ENCODE measurements around the gene KLHL26.
"Not testable (repeated sequence)": the region's sequence is repeated elsewhere in the genome, so short reads cannot be mapped to it uniquely, and the experiment has no call there.

KLHL26 gene

GRCh38 chr19:18667531-18668251, 30.9 kb downstream of the KLHL26 start:
- no peak for DNase-seq

DNA sequence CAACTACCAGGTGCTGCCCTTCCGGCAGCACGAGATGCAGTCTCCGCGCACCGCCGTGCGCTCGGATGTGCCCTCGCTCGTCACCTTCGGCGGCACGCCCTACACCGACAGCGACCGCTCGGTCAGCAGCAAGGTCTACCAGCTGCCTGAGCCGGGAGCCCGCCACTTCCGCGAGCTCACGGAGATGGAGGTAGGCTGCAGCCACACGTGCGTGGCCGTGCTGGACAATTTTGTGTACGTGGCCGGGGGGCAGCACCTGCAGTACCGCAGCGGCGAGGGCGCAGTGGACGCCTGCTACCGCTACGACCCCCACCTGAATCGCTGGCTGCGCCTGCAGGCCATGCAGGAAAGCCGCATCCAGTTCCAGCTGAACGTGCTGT, 31.4 kb downstream of the KLHL26 start:
- DNase-seq = no peak

DNA sequence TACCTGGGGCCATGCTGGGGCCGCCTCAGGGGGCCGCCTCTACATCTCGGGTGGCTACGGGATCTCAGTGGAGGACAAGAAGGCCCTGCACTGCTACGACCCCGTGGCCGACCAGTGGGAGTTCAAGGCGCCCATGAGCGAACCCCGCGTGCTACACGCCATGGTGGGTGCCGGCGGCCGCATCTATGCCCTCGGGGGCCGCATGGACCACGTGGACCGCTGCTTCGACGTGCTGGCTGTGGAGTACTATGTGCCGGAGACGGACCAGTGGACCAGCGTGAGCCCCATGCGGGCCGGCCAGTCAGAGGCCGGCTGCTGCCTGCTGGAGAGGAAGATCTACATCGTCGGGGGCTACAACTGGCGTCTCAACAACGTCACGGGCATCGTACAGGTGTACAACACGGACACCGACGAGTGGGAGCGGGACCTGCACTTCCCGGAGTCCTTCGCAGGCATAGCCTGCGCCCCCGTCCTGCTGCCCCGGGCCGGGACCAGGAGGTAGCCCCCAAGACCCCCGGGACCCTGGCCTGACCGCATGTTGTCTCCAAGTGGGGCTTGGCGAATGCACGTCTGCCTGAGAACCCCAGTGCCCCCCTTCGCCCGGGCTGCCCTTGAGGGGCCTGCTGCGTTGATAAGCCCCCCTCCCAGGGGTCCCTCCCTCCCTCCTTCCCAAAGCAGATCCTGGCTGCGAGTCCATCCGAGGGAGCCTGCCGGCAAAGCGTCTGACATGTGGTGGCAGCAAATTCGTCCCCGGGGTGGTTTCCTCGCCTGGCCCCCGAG, 32.1 kb downstream of the KLHL26 start:
- no peak for DNase-seq

GRCh38 chr19:18669524-18669817, 32.6 kb downstream of the KLHL26 start:
- DNase-seq = no peak

DNA sequence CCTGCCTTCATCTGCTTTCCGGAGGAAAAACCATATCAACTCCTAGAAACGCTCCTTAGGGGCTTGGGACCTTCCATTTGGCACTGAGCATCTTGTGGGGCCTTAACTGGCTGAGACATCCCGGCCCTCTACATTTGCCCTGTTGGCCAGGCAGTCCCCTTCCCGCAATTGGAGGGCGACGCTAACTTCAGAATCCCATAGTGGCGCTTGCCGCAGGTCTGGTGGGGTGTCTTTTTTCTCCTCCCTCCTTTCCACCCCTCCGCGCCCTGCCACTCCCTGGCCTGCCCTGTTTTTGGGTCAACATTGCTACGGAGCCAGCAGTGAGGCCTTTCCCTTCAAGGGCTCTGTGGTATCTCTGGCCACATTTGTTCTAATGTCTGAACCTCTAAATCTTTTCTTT, 33.1 kb downstream of the KLHL26 start:
- DNase-seq = no peak

DNA sequence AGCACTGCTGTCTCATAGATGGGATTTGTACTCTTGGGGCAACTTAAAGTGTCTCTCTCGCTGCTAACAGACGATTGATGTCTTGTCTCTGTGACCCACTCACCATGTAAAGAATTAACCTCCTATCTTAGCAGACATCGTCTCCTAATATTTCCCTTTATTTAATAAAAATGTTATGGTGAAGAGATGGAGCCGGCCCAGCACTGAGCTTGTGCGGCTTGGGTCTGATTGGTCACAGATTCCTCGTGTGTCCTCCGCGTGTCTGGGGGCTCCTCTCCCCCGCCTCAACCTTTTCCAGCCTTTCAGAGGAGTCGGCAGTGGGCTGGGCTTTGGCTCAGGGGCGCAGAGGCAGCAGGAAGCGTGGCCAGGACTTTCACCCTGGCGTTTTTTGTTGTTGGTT, 33.5 kb downstream of the KLHL26 start:
- DNase-seq = no peak

DNA sequence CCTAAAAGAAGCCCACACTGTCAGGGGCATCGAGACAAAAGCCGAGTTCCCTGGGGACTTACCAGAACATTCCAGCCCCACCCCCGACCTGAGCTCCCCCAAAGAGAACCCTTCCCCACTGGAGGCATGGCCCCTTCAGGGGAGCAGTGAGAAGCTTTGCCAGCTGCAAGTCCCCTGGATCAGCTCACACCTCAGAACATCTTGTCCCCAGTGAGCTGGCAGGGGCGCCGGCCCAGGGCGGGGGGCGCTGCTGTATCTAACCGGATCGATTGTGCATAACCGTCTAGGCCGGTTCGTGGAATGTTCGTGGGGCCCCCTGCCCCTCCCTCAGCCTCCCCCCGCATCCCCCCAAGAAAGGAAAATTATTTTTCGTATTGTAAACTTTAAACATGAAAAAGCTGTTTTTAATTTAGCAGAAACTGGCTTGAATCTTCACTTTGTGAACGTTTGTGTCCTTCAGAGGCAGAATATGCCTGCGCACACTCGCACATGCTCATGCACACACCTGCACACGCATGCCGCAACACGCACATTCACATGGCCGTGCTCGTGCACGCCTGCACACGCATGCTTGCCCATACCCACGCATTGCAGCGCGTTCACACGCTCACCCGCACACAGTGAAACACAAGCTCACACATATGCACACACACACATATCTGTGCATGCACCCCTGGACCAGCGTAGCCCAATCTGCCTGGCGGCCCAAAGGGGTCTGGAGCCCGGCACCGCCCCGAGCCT, 34.6 kb downstream of the KLHL26 start:
- DNase-seq = no peak

DNA sequence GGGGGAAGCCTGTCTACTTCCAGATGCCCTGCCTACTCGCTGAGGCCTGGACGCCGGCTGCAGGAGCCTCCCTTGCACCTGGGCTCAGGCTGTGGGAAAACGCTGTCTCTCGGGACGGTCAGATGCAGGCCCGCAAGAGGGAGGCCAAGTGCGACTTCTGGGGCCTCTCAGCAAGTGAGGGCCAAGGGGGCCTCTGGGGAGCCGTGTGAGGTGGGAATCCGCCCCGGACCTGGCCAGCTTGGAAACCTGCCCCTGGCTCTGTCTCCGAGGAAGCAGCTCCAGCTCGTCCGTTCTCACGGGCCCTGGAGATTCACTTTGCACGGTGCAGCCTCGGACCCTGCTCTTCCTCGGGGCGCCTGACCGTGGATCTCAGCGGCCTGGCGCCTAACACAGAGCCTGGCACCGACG, 35.2 kb downstream of the KLHL26 start:
- DNase-seq = no peak

DNA sequence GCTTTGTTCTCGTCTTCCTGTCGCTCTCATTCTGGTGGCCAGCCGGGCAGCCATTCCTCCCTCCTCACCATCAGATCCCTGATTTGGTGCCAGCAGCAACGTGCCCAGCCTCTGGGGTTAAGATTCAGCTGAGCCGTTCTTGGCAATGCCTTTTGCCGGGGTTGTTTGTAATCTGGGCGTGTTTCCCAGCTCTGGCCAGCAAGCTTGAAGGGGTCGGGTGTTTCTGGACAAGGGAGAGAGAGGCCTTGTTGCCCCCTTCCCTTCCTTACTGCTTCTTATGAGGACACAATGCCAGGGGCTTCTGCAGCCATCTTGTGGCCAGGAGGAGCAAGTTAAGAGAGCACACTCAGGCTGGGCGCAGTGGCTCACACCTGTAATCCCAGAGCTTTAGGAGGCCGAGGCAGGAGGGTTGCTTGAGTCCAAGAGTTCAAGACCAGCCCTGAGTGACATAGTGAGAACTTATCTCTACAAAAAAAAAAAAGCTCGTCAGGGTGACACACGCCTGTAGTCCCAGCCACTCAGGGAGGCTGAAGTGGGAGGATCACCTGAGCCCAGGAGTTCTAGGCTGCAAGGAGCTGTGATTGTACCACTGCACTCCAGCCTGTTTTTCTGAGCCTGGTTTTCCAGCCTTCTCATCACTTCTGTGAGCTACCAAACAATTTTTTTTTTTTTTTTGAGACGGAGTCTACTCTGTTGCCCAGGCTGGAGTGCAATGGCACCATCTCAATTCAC, 35.9 kb downstream of the KLHL26 start:
- DNase-seq = peak; percentile 41

- peak; percentile 20 for DNase-seq
These were observed 37.8 kb downstream of the KLHL26 start for GRCh38 chr19:18674616-18675015.

- DNase-seq = no peak
These were observed 39.0 kb downstream of the KLHL26 start for GRCh38 chr19:18675779-18676178.

GRCh38 chr19:18676692-18677091, 39.9 kb downstream of the KLHL26 start:
- DNase-seq = no peak

- no peak for DNase-seq
These were observed 40.3 kb downstream of the KLHL26 start for GRCh38 chr19:18677156-18677555.

GRCh38 chr19:18680148-18680547, 43.3 kb downstream of the KLHL26 start:
- not testable (repeated sequence) for DNase-seq

GRCh38 chr19:18682807-18683108, 45.9 kb downstream of the KLHL26 start:
- DNase-seq = no peak

GRCh38 chr19:18683109-18683957, 46.5 kb downstream of the KLHL26 start, which contains the start of gene CRTC1:
Gene CRTC1, plus strand, starts transcription at chr19:18683680. Its CDS starts 23 bp downstream, at chr19:18683703.
- peak; percentile 69 for DNase-seq

DNA sequence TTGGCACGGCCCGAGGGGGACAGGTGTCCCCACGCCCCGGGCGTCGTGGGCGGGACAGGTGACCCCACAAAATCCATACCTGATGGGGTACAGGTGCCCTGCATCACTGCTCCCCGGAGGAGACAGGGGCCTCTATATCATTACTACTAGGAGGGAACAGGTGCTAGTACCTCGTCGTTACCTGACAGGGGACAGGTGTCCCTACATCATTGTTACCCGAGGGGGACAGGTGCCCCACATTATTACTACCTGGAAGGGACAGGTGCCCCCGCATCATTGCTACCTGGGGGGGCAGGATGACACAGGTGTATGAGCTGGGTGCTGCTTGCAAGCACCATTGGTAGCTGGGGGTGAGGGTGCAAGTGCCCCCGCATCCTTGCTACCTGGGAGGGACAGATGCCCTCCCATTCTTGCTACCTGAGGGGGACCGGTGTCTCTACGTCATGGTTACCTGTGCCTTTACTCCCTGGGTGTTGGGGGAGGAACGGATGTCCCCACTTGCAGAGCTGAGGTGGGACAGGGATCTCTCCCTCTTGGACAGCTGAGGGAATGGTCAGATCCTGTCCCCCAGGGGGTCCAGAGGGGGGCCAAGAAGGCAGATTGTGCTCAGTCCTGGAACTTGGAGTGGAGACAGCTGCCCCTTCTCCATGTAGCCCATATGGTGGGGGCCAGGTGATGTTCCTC, 47.3 kb downstream of the KLHL26 start:
- no peak for DNase-seq

DNA sequence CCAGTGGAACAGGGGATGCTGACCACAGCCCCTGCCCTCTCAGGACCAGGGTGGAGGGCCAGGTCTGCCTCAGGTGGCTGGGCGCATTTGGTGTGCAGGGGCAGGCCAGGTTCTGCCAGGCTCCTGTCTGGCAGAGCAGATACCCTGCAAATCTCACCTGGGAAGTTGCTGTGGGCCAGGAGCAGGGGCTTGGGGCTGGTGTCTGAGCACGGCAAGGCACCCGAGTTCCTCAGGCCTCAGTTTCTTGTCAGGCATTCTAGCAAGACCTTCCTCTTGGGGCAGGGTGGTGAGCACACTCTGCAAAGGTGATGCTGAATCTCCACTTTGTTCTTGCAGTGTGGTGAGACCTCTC, 47.8 kb downstream of the KLHL26 start:
- DNase-seq = no peak

- DNase-seq = no peak
These were observed 48.9 kb downstream of the KLHL26 start for GRCh38 chr19:18685597-18686190.

- DNase-seq = no peak
These were observed 51.1 kb downstream of the KLHL26 start for GRCh38 chr19:18687740-18688465.

DNA sequence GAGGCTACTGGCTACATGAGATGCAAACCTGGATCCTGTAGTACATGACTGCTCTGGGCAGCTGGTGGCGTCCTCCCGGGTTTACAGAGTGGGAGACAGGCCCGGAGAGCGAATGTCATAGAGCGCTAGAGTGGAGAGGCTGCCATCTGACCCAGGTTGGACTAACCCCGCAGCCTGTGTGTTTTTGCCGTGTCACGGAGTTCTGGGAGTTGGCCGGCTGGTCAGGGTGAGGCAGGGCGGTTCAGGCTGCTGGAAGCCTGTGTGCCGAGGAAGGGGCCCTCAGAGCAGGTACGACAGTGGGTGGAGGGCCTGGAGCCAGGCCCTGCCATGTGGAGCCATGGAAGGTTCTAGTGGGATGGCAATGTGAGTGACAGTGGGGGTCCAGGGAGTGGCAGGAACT, 59.2 kb downstream of the KLHL26 start:
- no peak for DNase-seq

All from midbrain (tissue), 1 donor.